ENCODE measurements around the gene GDPD4.

The GDPD4 gene

GRCh38 chr11:77322926-77323590 lies 21.6 kb upstream of the GDPD4 start:
- CTCF ChIA-PET: no interaction called here

GRCh38 chr11:77322506-77322905 lies 21.0 kb upstream of the GDPD4 start:
- H3K27ac ChIP-seq (ENCODE audit: extremely low read depth, low read depth, low read length): no peak overlapping the region
- H3K9me3 ChIP-seq (ENCODE audit: control insufficient read depth, insufficient read depth, low read depth, low read length): no peaks in the 10 kb centered on the region
- H3K4me1 ChIP-seq (ENCODE audit: control insufficient read depth, insufficient read depth, low read length): no peaks in the 10 kb centered on the region
- POLR2A ChIA-PET: no interaction called here
- no peak overlapping the region for H3K4me3 ChIP-seq (ENCODE audit: low read depth, low read length)
- CTCF ChIA-PET: no interaction called here
- TF ChIP-seq REST (tag by site-specific recombination; IDR thresholded peaks at IDR 0.05): no peak
- no peak for TF ChIP-seq ZNF366 (tag by site-specific recombination; conservative IDR thresholded peaks at IDR 0.05)
- no peak for TF ChIP-seq ZNF768 (tag by site-specific recombination; IDR thresholded peaks at IDR 0.05)
- H3K36me3 ChIP-seq (ENCODE audit: control insufficient read depth in 2 of 2, insufficient read depth in 1 of 2, low read length in 2 of 2): peaks cover 0 to 30% of the 10 kb centered on the region in 2 experiments; a peak in 2 of 3 replicates

More at GRCh38 chr11:77322926-77323590, 21.6 kb upstream of the GDPD4 start:
- TF ChIP-seq ZSCAN4 (tag by site-specific recombination; IDR thresholded peaks at IDR 0.05): no peak
- no peak for TF ChIP-seq SP2 (tag by site-specific recombination; IDR thresholded peaks at IDR 0.05)
- no peak for TF ChIP-seq ZNF473 (tag by site-specific recombination; IDR thresholded peaks at IDR 0.05)
- no peak for TF ChIP-seq ZNF670 (tag by site-specific recombination; IDR thresholded peaks at IDR 0.05; ENCODE audit: low read depth)
- no peak for TF ChIP-seq YY1 (tag by site-specific recombination; IDR thresholded peaks at IDR 0.05)
- TF ChIP-seq ZNF391 (tag by site-specific recombination; IDR thresholded peaks at IDR 0.05; ENCODE audit: borderline replicate concordance, low read depth): no peak
- Histone ChIP-seq H3K4me3 (ENCODE audit: low read depth, low read length) (no peak overlapping the region), H3K9me3 (ENCODE audit: control insufficient read depth, insufficient read depth, low read depth, low read length) (no peaks in the 10 kb centered on the region), H3K4me1 (ENCODE audit: control insufficient read depth, insufficient read depth, low read length) (no peaks in the 10 kb centered on the region), H3K36me3 (ENCODE audit: control insufficient read depth in 2 of 2, insufficient read depth in 1 of 2, low read length in 2 of 2) (peaks cover 0 to 30% of the 10 kb centered on the region in 2 experiments; a peak in 2 of 3 replicates), H3K27ac (ENCODE audit: extremely low read depth, low read depth, low read length) (no peak overlapping the region)
- POLR2A ChIA-PET: no interaction called here

- H3K27ac ChIP-seq (ENCODE audit: extremely low read depth, low read depth, low read length): no peak overlapping the region
- no peaks in the 10 kb centered on the region for H3K4me1 ChIP-seq (ENCODE audit: control insufficient read depth, insufficient read depth, low read length)
- H3K9me3 ChIP-seq (ENCODE audit: control insufficient read depth, insufficient read depth, low read depth, low read length): no peaks in the 10 kb centered on the region
- CTCF ChIA-PET: interaction anchor here (1.1 kb wide), 1 partner anchor 228 kb away, joined by 3 read pairs; no protein-coding TSS in a partner anchor
- POLR2A ChIA-PET: no interaction called here
- H3K4me3 ChIP-seq (ENCODE audit: low read depth, low read length): no peak overlapping the region
- H3K36me3 ChIP-seq (ENCODE audit: control insufficient read depth in 2 of 2, insufficient read depth in 1 of 2, low read length in 2 of 2): peaks cover 0 to 19% of the 10 kb centered on the region in 2 experiments; a peak in 2 of 3 replicates
- TF ChIP-seq ZNF645 (tag by site-specific recombination; IDR thresholded peaks at IDR 0.05) (no peak), GLI4 (tag by site-specific recombination; IDR thresholded peaks at IDR 0.05) (no peak), ZNF302 (tag by site-specific recombination; IDR thresholded peaks at IDR 0.05; ENCODE audit: low read depth) (no peak), ZNF157 (tag by site-specific recombination; IDR thresholded peaks at IDR 0.05) (no peak), ZNF701 (tag by site-specific recombination; IDR thresholded peaks at IDR 0.05) (no peak), ZBTB21 (tag by site-specific recombination; IDR thresholded peaks at IDR 0.05) (no peak), ZNF837 (tag by site-specific recombination; IDR thresholded peaks at IDR 0.05) (no peak), REPIN1 (tag by site-specific recombination; IDR thresholded peaks at IDR 0.05; ENCODE audit: low read depth) (no peak), ZNF639 (tag by site-specific recombination; IDR thresholded peaks at IDR 0.05) (no peak), ZSCAN5A (tag by site-specific recombination; IDR thresholded peaks at IDR 0.05) (no peak), ZNF202 (tag by site-specific recombination; IDR thresholded peaks at IDR 0.05; ENCODE audit: borderline replicate concordance) (no peak)
These were observed 18.9 kb upstream of the GDPD4 start for GRCh38 chr11:77320351-77320750.

Data from HEK293 (cell line).